ENCODE data around the gene CFAP90. TPM values are rescaled to one million over a fixed set of nuclear protein-coding genes. Genes with fewer than 3 reads are reported as not detected.

Gene CFAP90
- total and polyA plus RNA-seq, 7 donors: not detected

DNA sequence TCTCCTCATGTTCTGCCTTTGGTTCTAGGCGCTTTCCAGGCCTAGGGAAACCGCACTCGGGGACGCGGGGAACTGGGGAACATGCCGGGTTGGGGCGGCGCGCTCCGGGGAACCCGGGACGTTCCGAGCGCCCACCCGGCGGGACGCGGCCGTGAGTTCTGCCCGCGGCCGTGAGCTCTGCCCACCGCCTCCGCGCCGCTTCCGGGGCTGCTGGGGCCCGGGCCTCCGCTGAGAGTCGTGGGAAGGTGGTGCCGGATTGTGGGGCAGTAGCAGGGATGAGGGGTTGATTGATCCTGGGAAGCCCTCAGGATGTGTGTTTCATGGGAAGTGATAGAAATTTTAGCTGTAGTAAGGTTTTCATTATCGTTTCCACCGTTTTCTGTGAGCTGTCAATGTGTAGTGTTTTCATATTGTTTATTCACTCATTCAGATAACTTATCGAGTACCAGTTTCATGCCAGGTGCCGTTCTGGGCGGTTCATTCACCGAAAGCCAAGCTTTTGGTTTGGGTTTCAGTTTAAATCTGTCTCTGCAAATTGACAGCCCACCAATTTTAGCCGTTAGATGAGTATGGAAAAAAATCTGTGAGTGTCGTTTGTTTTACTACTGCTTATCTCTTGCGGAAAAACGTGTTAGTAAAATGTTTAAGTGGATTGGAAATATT, 18.7 kb upstream of the CFAP90 start:
- Histone ChIP-seq H3K27me3 (ENCODE audit: insufficient read depth in 3 of 3, low read length in 2 of 3) (no peaks in the 10 kb centered on the region), H3K4me3 (peak overlapping the region; percentile 98), H3K27ac (peak overlapping the region; percentile 95), H3K36me3 (ENCODE audit: insufficient read depth in 1 of 2, low read depth in 1 of 2) (peaks cover 2 to 56% of the 10 kb centered on the region in 2 donors), H3K9me3 (no peaks in the 10 kb centered on the region), H3K4me1 (peaks cover 32% of the 10 kb centered on the region)
- 1 to 2% (median 1%) methylated on average over 41 of the region's 41 CpGs for WGBS, 3 donors
- DNase-seq (no peak), ATAC-seq (peak; percentile 40 to 59 (median 51))
- TF ChIP-seq, protein P1, sequence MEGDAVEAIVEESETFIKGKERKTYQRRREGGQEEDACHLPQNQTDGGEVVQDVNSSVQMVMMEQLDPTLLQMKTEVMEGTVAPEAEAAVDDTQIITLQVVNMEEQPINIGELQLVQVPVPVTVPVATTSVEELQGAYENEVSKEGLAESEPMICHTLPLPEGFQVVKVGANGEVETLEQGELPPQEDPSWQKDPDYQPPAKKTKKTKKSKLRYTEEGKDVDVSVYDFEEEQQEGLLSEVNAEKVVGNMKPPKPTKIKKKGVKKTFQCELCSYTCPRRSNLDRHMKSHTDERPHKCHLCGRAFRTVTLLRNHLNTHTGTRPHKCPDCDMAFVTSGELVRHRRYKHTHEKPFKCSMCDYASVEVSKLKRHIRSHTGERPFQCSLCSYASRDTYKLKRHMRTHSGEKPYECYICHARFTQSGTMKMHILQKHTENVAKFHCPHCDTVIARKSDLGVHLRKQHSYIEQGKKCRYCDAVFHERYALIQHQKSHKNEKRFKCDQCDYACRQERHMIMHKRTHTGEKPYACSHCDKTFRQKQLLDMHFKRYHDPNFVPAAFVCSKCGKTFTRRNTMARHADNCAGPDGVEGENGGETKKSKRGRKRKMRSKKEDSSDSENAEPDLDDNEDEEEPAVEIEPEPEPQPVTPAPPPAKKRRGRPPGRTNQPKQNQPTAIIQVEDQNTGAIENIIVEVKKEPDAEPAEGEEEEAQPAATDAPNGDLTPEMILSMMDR (IDR thresholded peaks at IDR 0.05): no peak
- intact Hi-C loops (cut with DNase I): no loop called here

DNA sequence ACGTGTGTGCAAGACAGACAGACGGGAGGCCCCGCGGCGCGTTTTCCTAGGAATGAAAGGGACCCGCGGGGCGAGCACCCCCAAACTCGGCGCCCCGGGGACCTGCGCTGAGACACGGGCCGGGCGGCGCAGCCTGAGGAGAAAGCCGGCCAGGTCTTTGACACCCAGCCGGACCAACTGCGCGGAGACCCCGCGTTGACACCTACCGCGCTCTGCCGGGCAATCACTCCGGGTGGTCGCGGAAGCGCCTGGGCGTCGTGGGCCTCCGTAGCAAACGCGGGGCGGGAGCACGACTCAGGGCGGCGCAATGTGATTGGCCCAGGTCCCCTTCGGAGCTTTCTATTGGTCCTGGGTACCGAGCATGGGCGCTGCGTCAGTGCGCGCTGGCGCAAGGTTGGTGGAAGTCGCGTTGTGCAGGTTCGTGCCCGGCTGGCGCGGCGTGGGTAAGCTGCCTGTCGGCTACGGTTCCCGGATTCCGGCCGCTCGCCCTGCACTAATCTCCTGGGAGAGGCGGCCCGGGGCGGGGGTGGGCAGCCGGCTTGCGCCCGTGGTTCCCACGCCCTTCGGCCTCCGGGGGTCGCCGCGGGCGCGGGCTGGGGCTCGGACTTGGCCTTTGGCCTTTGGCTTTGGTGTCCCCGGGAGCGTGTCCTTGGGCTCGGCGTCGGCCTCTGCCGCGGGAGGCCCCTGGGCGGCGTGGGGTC, 18.0 kb upstream of the CFAP90 start, which contains the start of the genes FASTKD3 and MTRR:
FASTKD3 (minus strand) TSS at position 259 of the 701 bp plus-strand sequence. CDS start 948 bp downstream, outside the sequence.
MTRR (plus strand) TSS at position 376 of the 701 bp plus-strand sequence. CDS start 1,647 bp downstream, outside the sequence.
- peak within 1 kb of the TSS; percentile 98 for H3K4me3 ChIP-seq
- peak within 1 kb of the TSS; percentile 95 for H3K27ac ChIP-seq
- peak; percentile 94 to 96 for DNase-seq
- TF ChIP-seq, protein P1 (IDR thresholded peaks at IDR 0.05): no peak
- intact Hi-C loops (cut with DNase I): no loop called here
- peaks cover 2 to 58% of the 10 kb centered on the region in 2 donors for H3K36me3 ChIP-seq (ENCODE audit: insufficient read depth in 1 of 2, low read depth in 1 of 2)
- H3K4me1 ChIP-seq: peaks cover 32% of the 10 kb centered on the region
- H3K27me3 ChIP-seq (ENCODE audit: insufficient read depth in 3 of 3, low read length in 2 of 3): no peaks in the 10 kb centered on the region
- peak; percentile 100 for ATAC-seq
- 0 to 1% (median 0%) methylated on average over 57 to 83 of the region's 83 CpGs for WGBS, 3 donors
- H3K9me3 ChIP-seq: no peaks in the 10 kb centered on the region

- DNase-seq: no peak
- H3K27ac ChIP-seq: peak overlapping the region; percentile 95
- ATAC-seq: peak in 1 of 4 donors; percentile 17
- intact Hi-C loops (cut with DNase I): no loop called here
- 0% methylated on average over 8 of the region's 8 CpGs for WGBS, 3 donors
- H3K4me3 ChIP-seq: peak overlapping the region; percentile 98
- H3K4me1 ChIP-seq: peaks cover 32% of the 10 kb centered on the region
- H3K9me3 ChIP-seq: no peaks in the 10 kb centered on the region
- peaks cover 2 to 58% of the 10 kb centered on the region in 2 donors for H3K36me3 ChIP-seq (ENCODE audit: insufficient read depth in 1 of 2, low read depth in 1 of 2)
- TF ChIP-seq, protein P1 (IDR thresholded peaks at IDR 0.05): no peak
- H3K27me3 ChIP-seq (ENCODE audit: insufficient read depth in 3 of 3, low read length in 2 of 3): no peaks in the 10 kb centered on the region
These were observed 17.5 kb upstream of the CFAP90 start for GRCh38 chr5:7868427-7868772.

DNA sequence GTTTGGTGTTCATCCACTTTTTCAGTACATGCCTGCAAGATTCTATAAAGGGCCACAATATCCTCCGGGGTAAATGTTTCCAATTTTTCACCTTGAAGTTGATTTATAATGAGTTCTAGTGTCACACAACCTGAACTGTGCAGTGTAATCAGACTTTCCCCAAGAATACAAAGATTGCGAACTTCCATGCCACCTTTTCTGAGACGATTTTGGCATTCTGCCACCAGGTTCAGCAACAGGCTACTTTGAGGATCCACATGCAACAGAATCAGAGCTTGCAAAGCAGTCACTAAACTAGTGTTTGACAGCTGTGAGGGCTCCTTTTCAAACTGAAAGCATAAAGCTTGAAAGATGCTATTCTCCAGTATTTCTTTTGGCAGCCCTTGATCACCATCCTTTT, 16.3 kb upstream of the CFAP90 start:
- no peak for ATAC-seq
- TF ChIP-seq, protein P1 (IDR thresholded peaks at IDR 0.05): no peak
- no peak overlapping the region for H3K4me3 ChIP-seq
- H3K27me3 ChIP-seq (ENCODE audit: insufficient read depth in 3 of 3, low read length in 2 of 3): no peaks in the 10 kb centered on the region
- no peak overlapping the region for H3K27ac ChIP-seq
- 68 to 80% (median 72%) methylated on average over 3 of the region's 3 CpGs for WGBS, 3 donors
- no peaks in the 10 kb centered on the region for H3K9me3 ChIP-seq
- no peak for DNase-seq
- intact Hi-C loops (cut with DNase I): no loop called here
- H3K4me1 ChIP-seq: peaks cover 29% of the 10 kb centered on the region
- H3K36me3 ChIP-seq (ENCODE audit: insufficient read depth in 1 of 2, low read depth in 1 of 2): peaks cover 2 to 58% of the 10 kb centered on the region in 2 donors
